CD14-positive monocyte (primary cell): Measurements from ENCODE around the gene SYP. TPM values are rescaled to one million over a fixed set of nuclear protein-coding genes. Genes with fewer than 3 reads are reported as not detected.

Experiments used
- DNase-seq, 3 donors: peaks; one replicate each; pipeline ENCODE4 v3.0.0-alpha.2; 2011 to 2022
- H2AFZ ChIP-seq: 2 replicates; pipeline ENCODE4 v1.6.0; 2012; ENCODE audit warnings: mild to moderate bottlenecking, low read depth, low read length, inconsistent platforms; ENCODE audit not compliant: insufficient read depth, poor library complexity, severe bottlenecking
- H3K27ac ChIP-seq, 2 donors: 1 replicate in 1 of 2; 2 replicates in 1 of 2; pipeline ENCODE4 v1.5.1; 2012 to 2013; ENCODE audit warnings: low read length in 2 of 2, control low read depth in 1 of 2, inconsistent platforms in 1 of 2, low read depth in 1 of 2, mild to moderate bottlenecking in 1 of 2
- H3K27me3 ChIP-seq, 2 donors: one replicate each; pipeline versions ENCODE4 v1.6.0 to v1.6.1; 2011 to 2013; ENCODE audit warnings: low read length in 2 of 2; ENCODE audit not compliant: control insufficient read depth in 2 of 2, insufficient read depth in 2 of 2
- H3K36me3 ChIP-seq, 2 donors: replicated peaks in 1 of 2; 1 replicate in 1 of 2; 2 replicates in 1 of 2; pipeline versions ENCODE4 v1.5.1 to v1.6.1; 2012 to 2013; ENCODE audit warnings: low read length in 2 of 2, control low read depth in 1 of 2, inconsistent platforms in 1 of 2, mild to moderate bottlenecking in 1 of 2; ENCODE audit not compliant: insufficient read depth in 2 of 2, control insufficient read depth in 1 of 2
- H3K4me1 ChIP-seq, 2 donors: 1 replicate in 1 of 2; 2 replicates in 1 of 2; pipeline versions ENCODE4 v1.5.1 to v1.6.1; 2012 to 2013; ENCODE audit warnings: low read length in 2 of 2, control low read depth in 1 of 2, inconsistent platforms in 1 of 2, mild to moderate bottlenecking in 1 of 2, moderate library complexity in 1 of 2; ENCODE audit not compliant: insufficient read depth in 2 of 2, control insufficient read depth in 1 of 2
- H3K4me2 ChIP-seq: replicated peaks from 2 replicates; pipeline ENCODE3; 2012; ENCODE audit warnings: low read length, moderate library complexity, mild to moderate bottlenecking; ENCODE audit not compliant: poor library complexity, severe bottlenecking; ENCODE audit errors: extremely low read depth
- H3K4me3 ChIP-seq, 3 experiments: fragments of 200-600 bp in 1 of 3; sonication (generic) in 1 of 3; replicated peaks in 1 of 3; 1 replicate in 2 of 3; 2 replicates in 1 of 3; pipeline ENCODE4 v1.5.1; 2011 to 2013; ENCODE audit warnings: low read length in 3 of 3, mild to moderate bottlenecking in 3 of 3, control low read depth in 2 of 3, low read depth in 2 of 3, inconsistent platforms in 1 of 3, moderate library complexity in 1 of 3
- H3K79me2 ChIP-seq: 2 replicates; pipeline ENCODE4 v1.6.0; 2012; ENCODE audit warnings: mild to moderate bottlenecking, control low read depth, inconsistent platforms, low read length, moderate library complexity; ENCODE audit not compliant: insufficient read depth
- H3K9ac ChIP-seq: 2 replicates; pipeline ENCODE4 v1.6.0; 2017; ENCODE audit warnings: low read length, mild to moderate bottlenecking; ENCODE audit not compliant: insufficient read depth, poor library complexity, severe bottlenecking
- H3K9me3 ChIP-seq, 2 donors: replicated peaks in 1 of 2; 1 replicate in 1 of 2; 2 replicates in 1 of 2; pipeline versions ENCODE4 v1.5.1 to v1.6.1; 2012 to 2013; ENCODE audit warnings: low read length in 2 of 2, control low read depth in 1 of 2; ENCODE audit not compliant: control insufficient read depth in 1 of 2, insufficient read depth in 1 of 2
- H4K20me1 ChIP-seq: 2 replicates; pipeline ENCODE4 v1.6.0; 2012; ENCODE audit warnings: mild to moderate bottlenecking, low read length, control low read depth, moderate library complexity; ENCODE audit not compliant: insufficient read depth
- H3K27ac Mint-ChIP-seq, 7 donors: one replicate each; pipeline ENCODE4 v1.8.0; 2020; ENCODE audit warnings: mild to moderate bottlenecking in 7 of 7, mixed read lengths in 7 of 7, moderate library complexity in 6 of 7, inconsistent platforms in 2 of 7
- H3K27me3 Mint-ChIP-seq, 3 donors: one replicate each; pipeline ENCODE4 v1.8.0; 2021 to 2022; ENCODE audit warnings: low read depth in 3 of 3, mild to moderate bottlenecking in 3 of 3, mixed read lengths in 3 of 3, moderate library complexity in 3 of 3, inconsistent platforms in 1 of 3
- H3K36me3 Mint-ChIP-seq, 2 donors: one replicate each; pipeline ENCODE4 v1.8.0; 2020; ENCODE audit warnings: mixed read lengths in 2 of 2, inconsistent platforms in 1 of 2, mild to moderate bottlenecking in 1 of 2
- H3K4me1 Mint-ChIP-seq: one replicate; pipeline ENCODE4 v1.8.0; 2020; ENCODE audit warnings: mild to moderate bottlenecking, mixed read lengths
- H3K4me3 Mint-ChIP-seq, 2 donors: one replicate each; pipeline ENCODE4 v1.8.0; 2020; ENCODE audit warnings: mild to moderate bottlenecking in 2 of 2, mixed read lengths in 2 of 2, moderate library complexity in 1 of 2
- H3K9me3 Mint-ChIP-seq, 7 donors: one replicate each; pipeline ENCODE4 v1.8.0; 2020 to 2022; ENCODE audit warnings: mixed read lengths in 7 of 7, mild to moderate bottlenecking in 6 of 7, moderate library complexity in 6 of 7, inconsistent platforms in 2 of 7
- CTCF ChIP-seq: fragments of 200-600 bp; IDR thresholded peaks from one replicate; pipeline ENCODE4 v1.8.0; 2022; ENCODE audit warnings: antibody characterized with exemption, mild to moderate bottlenecking
- WGBS: methylation state at CpG from one replicate; pipeline ENCODE4 v1.1.5; 2013; ENCODE audit warnings: missing lambda C conversion rate; ENCODE audit not compliant: insufficient coverage; 5-methylcytosine and 5-hydroxymethylcytosine counted together
- intact Hi-C, 2 donors: fragments of 100-400 bp; cut with micrococcal nuclease; formaldehyde crosslinking; loops; one replicate each; pipeline versions ENCODE4 v1.15.0 to v1.15.1; 2023
- polyA minus RNA-seq: library from RNA; depleted of rRNA, polyadenylated mRNA; stranded (reverse); fragments of >200 nt; gene quantifications from 2 replicates; pipeline ENCODE4 v1.2.3, GENCODE V29; 2012
- polyA plus RNA-seq, 3 donors: library from polyadenylated mRNA; depleted of rRNA in 1 of 3; unstranded in 2 of 3; stranded (reverse) in 1 of 3; fragments of 300-500 nt in 2 of 3; fragments of >200 nt in 1 of 3; fragmentation: Illumina TruSeq in 2 of 3; gene quantifications; 1 replicate in 2 of 3; 2 replicates in 1 of 3; pipeline ENCODE4 v1.2.3, GENCODE V29; 2012 to 2021
- total RNA-seq, 12 experiments: library from RNA in 1 of 12; stranded (reverse) in 1 of 12; fragments of 120-200 nt in 1 of 12; gene quantifications; one replicate each; pipeline ENCODE4 v1.2.4 and lab custom pipeline; 2013 to 2026; ENCODE audit warnings: mixed read lengths in 6 of 12, inconsistent platforms in 1 of 12

The SYP gene
- total RNA-seq (2013) = 1.5 TPM
- polyA plus RNA-seq (under 1 TPM; 0.27 to 0.69 (median 0.68) TPM), polyA minus RNA-seq (0.96 and 0.97 TPM in 2 replicates), total RNA-seq (lab: John Stamatoyannopoulos, UW) (0.67 to 11.3 (median 0.99) reads per million in 11 experiments)

- peaks cover 0 to 2% (median 0%) of the 10 kb centered on the region in 7 donors for H3K9me3 Mint-ChIP-seq
These were observed at the start of gene SYP for GRCh38 chrX:49199906-49200771. SYP (minus strand) TSS chrX:49200193; CDS start chrX:49200186, 7 bp downstream.

More at GRCh38 chrX:49199906-49200771, at the start of gene SYP:
- TF ChIP-seq CTCF = no peak
- Mint-ChIP-seq H3K27ac (peak within 1 kb of the TSS in 3 of 7 donors; percentile 20 to 55 (median 22)), H3K4me3 (peak within 1 kb of the TSS; percentile 67 to 70), H3K36me3 (no peaks in the 10 kb centered on the region), H3K27me3 (peaks cover 9 to 22% (median 12%) of the 10 kb centered on the region in 3 donors), H3K4me1 (peaks cover 10% of the 10 kb centered on the region)
- H3K9me3 ChIP-seq = no peaks in the 10 kb centered on the region
- WGBS = under 1% methylated on average over 41 of the region's 61 CpGs
- peak within 1 kb of the TSS; percentile 49 for H2AFZ ChIP-seq
- H3K27me3 ChIP-seq = peaks cover 0 to 13% of the 10 kb centered on the region in 2 donors
- intact Hi-C loops = loop anchor here in 1 of 2 donors (5.0 kb wide), 1 partner anchor 37 kb away; the partner anchor contains the start of gene CCDC22
- H4K20me1 ChIP-seq = no peaks in the 10 kb centered on the region
- peak within 1 kb of the TSS; percentile 25 for H3K9ac ChIP-seq
- peak within 1 kb of the TSS; percentile 63 for H3K4me2 ChIP-seq
- peak within 1 kb of the TSS; percentile 29 to 57 (median 36) for H3K4me3 ChIP-seq
- peak; percentile 70 to 81 (median 70) for DNase-seq
- H3K27ac ChIP-seq = no peak within 1 kb of the TSS
- H3K79me2 ChIP-seq = no peaks in the 10 kb centered on the region
- H3K4me1 ChIP-seq = peaks cover 10 to 11% of the 10 kb centered on the region in 2 donors
- H3K36me3 ChIP-seq = no peaks in the 10 kb centered on the region
